C4-2B (cell line): ENCODE data around the gene SFMBT1.

Experiments
- H3K27ac ChIP-seq: fragments of 450-650 bp; 2 replicates; pipeline ENCODE4 v1.5.1; 2017
- CTCF ChIP-seq: fragments of 450-650 bp; conservative IDR thresholded peaks from 2 replicates; pipeline ENCODE4 v1.5.1; 2017; ENCODE audit warnings: mild to moderate bottlenecking
- ZFX ChIP-seq: fragments of 450-650 bp; IDR thresholded peaks from 2 replicates; pipeline ENCODE4 v1.6.1; 2017

The SFMBT1 gene

DNA sequence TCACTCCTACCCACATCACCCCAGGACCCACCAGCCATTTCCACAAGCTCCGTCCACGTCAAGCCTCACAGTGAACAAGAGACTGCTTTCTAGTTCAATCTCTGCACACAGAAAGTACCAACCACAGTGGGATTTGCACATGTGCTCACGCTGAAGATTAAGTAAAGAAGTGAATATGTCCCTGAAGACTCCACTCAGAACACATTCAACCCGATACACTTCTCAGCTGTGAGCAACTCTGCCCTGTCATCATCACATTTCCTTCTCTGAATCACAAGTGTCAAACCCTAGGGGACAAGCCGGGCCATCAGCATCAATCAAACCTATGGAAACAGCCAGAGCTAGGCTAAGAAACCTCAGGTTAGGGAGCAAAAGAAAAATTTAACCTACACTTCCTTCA lies 150.5 kb downstream of the SFMBT1 start:
- H3K27ac ChIP-seq, result no peak overlapping the region
- TF ChIP-seq ZFX (no peak), CTCF (no peak)

- TF ChIP-seq ZFX, result no peak
- TF ChIP-seq CTCF, result no peak
- H3K27ac ChIP-seq, result no peak overlapping the region
These were observed 151.1 kb downstream of the SFMBT1 start for GRCh38 chr3:52894756-52895155.

GRCh38 chr3:52893723-52894122 lies 152.2 kb downstream of the SFMBT1 start:
- no peak for TF ChIP-seq ZFX
- TF ChIP-seq CTCF, result no peak
- H3K27ac ChIP-seq, result no peak overlapping the region

GRCh38 chr3:52892625-52893311 lies 153.1 kb downstream of the SFMBT1 start:
- no peak overlapping the region for H3K27ac ChIP-seq
- TF ChIP-seq ZFX (no peak), CTCF (no peak; the same call in 1 of the 2 replicates)

- no peak overlapping the region for H3K27ac ChIP-seq
- TF ChIP-seq ZFX (no peak), CTCF (no peak)
These were observed 153.6 kb downstream of the SFMBT1 start for GRCh38 chr3:52892290-52892624.

DNA sequence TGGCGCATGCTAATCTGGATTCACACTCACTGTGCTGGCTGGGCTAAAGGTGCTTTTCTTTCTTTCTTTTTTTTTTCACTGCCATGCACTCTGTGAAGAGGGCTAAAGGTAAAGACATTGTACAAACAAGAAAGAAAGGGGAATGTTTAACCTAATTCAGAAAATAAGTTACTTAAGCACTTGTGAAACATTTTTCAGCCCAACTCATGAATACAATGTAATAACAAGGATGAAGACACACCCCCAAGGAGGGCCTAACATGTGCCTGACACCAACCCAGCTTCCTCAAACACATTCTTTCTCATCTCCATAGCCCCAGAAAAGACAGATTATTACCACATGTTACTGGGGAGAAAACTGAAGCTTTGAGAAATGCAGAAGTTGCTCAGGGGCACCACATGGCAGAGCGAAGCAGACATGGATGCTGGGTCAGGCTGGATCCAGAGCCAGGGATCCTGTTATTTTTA lies 154.2 kb downstream of the SFMBT1 start:
- TF ChIP-seq CTCF (no peak), ZFX (no peak)
- no peak overlapping the region for H3K27ac ChIP-seq

- no peak for TF ChIP-seq CTCF
- TF ChIP-seq ZFX, result no peak
- no peak overlapping the region for H3K27ac ChIP-seq
These were observed 154.7 kb downstream of the SFMBT1 start for GRCh38 chr3:52891164-52891563.
